ENCODE measurements around the gene TCTN3.
"Not testable (repeated sequence)": the region's sequence is repeated elsewhere in the genome, so short reads cannot be mapped to it uniquely, and the experiment has no call there.

The TCTN3 gene

DNA sequence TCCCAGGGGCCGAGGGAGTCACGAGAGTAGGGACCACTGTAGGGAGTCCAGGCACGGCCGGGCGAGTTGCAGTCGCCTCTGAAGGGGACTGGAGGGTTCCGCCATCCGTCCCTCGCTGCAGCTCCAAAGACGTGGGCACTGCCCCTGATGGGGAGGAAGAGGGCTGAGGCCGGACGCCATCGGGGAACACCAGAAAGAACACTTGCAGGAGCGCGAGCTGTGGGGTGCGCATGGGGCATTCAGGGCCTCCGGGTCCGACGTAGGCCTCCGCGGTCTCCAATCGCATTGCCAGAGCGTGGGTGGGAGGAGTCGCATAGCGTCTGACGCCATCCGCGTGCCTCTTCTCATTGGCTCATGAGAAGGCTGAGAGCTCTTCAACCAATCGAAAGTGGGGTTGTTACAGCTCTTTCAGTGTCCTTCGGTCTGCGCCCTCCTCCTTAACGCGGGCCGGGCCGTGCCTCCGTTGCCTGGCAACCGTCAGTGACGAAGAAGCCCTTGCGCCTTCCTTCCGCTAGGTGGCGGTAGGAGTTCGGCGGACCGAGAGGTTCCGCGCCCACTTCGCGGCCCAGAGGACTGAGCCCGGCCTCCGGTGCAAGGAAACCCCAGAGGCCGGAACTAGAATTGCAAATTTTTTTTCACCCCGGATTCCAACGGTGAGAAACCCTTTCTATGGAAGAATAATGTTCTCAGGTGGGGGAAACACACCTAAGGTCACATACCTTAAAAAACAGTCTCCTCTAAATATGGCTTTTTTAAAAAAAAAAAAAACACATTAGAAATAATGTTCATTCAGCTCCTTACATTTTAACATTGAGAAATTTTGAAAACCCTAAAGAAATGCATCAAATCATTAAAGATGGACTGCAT is at the start of gene TCTN3:
TSS of gene TCTN3 (minus strand) at position 260 of the 867 bp plus-strand sequence. CDS start at position 232, 28 bp downstream.
- peak; percentile 99 for DNase-seq (ENCODE audit: low spot score)

DNA sequence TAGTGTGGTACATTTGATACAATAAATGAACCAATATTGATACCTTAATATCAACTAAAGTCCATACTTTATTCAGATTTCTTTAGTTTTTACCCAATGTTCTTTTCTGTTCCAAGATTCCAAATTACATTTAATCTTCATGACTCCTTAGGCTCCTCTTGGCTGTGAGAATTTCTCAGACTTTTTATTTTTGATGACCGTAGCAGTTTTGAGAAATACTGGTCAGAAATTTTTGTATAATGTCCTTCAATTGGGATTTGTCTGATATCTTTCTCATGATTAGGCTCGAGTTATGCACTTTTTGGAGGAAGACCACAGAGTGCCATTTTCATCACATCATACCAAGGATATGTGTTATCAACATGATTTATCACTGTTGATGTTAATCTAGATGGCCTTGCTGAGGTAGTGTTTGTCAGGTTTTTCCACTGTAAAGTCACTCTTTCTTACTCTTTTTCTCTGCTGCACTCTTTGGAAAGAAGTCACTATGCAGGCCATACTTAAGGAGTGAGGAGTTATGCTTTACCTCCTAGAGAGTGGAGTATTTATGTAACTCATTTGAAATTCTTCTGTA is 49.3 kb upstream of the TCTN3 start:
- no peak for DNase-seq (ENCODE audit: low spot score)

- no peak for DNase-seq (ENCODE audit: low spot score)
Observed at GRCh38 chr10:95742485-95742884, 48.8 kb upstream of the TCTN3 start.

- no peak for DNase-seq (ENCODE audit: low spot score)
Observed at GRCh38 chr10:95741807-95742467, 48.2 kb upstream of the TCTN3 start.

DNA sequence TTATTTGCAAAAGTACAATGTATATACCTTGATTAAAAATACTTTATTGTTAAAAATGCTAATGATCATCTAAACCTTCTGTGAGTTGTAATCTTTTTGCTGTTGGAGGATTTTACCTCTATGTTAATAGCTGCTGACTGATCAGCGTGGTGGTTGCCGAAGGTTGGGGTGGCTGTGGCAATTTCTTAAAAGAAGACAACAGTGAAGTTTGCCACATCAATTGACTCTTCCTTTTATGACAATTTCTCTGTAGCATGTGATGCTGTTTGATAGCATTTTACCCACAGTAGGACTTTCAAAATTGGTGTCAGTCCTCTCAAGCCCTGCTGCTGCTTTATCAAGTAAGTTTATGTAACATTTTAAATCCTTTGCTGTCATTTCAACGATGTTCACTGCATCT is 45.3 kb upstream of the TCTN3 start:
- no peak for DNase-seq (ENCODE audit: low spot score)

DNA sequence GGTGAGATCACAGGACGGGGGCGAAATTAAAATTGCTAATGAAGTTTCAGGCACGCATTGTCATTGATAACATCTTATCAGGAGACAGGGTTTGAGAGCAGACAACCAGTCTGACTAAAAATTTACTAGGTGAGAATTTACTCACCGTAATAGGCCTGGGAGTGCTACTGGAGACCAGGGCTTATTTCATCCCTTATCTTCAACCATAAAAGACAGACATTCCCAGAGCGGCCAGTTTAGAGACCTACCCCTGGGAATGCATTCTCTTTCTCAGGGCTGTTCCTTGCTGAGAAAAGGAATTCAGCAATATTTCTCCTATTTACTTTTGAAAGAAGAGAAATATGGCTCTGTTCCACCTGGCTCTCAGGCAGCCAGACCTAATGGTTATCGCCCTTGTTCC is 39.2 kb upstream of the TCTN3 start:
- not testable (repeated sequence) for DNase-seq (ENCODE audit: low spot score)

GRCh38 chr10:95730233-95730632 is 36.5 kb upstream of the TCTN3 start:
- DNase-seq (ENCODE audit: low spot score): no peak

- no peak for DNase-seq (ENCODE audit: low spot score)
Observed at GRCh38 chr10:95729323-95730055, 35.8 kb upstream of the TCTN3 start.

DNA sequence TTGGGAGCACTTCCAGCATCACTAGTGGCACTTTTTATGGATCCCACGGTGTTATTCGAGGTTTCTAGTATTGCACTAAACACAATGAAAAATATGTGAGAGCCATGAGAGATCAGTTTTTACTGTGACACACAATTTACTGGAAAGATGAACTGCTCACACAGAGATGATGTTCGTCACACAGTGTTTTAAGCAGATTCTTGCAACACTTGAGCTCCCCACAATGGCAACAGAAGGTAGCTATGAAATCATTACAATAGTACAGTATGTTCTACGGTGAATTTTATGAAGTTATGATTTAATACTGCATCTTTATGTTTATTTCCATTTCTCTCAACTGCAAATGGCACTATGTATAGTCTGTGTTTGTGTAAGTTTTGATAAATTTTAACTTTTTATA is 34.8 kb upstream of the TCTN3 start:
- peak; percentile 7 for DNase-seq (ENCODE audit: low spot score)

- not testable (repeated sequence) for DNase-seq (ENCODE audit: low spot score)
Observed at GRCh38 chr10:95722496-95722895, 28.8 kb upstream of the TCTN3 start.

DNA sequence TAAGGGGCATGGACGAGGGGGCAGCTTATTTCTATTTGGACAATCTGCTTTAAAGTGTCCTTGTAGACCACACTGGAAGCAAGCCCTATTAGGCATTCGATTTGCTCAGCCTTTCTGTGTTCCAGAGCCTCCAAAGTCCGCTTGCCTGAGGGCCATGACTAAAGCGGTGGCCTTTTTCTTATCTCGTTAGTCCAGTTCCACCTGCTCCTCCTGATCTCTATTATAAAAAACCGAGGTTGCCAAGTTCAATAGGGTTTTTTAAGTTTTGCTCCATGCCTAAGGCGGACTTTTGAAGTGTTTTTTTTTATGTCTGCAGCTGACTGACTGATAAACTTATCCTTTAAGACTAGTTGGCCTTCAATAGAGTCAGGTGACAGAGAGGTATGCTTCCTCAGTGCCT is 27.0 kb upstream of the TCTN3 start:
- not testable (repeated sequence) for DNase-seq (ENCODE audit: low spot score)

GRCh38 chr10:95716866-95717265 is 23.1 kb upstream of the TCTN3 start:
- DNase-seq (ENCODE audit: low spot score): no peak

GRCh38 chr10:95716466-95716865 is 22.7 kb upstream of the TCTN3 start:
- DNase-seq (ENCODE audit: low spot score): no peak

- no peak for DNase-seq (ENCODE audit: low spot score)
Observed at GRCh38 chr10:95711492-95711891, 17.8 kb upstream of the TCTN3 start.

DNA sequence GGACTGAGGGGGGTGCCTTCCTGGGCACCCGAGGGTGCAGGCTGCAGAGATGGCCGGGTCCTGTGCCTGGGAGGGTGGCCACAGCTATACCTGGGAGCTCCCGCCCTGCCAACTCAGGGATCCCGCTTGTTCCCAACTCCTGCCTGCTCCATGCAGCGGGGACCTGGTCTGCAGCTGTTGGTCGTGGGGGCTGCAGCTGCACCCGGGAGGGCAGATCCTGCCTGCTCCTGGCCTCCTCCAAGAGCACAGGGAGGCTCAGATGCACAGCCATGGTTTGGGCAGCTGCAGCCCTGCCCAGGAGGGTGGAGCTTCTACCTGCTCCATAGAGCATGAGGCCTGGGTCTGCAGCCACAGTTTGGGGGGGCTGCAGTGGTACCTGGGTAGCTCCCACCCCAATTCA is 13.3 kb upstream of the TCTN3 start:
- no peak for DNase-seq (ENCODE audit: low spot score)

- DNase-seq (ENCODE audit: low spot score): no peak
Observed at GRCh38 chr10:95706573-95706972, 12.8 kb upstream of the TCTN3 start.

DNA sequence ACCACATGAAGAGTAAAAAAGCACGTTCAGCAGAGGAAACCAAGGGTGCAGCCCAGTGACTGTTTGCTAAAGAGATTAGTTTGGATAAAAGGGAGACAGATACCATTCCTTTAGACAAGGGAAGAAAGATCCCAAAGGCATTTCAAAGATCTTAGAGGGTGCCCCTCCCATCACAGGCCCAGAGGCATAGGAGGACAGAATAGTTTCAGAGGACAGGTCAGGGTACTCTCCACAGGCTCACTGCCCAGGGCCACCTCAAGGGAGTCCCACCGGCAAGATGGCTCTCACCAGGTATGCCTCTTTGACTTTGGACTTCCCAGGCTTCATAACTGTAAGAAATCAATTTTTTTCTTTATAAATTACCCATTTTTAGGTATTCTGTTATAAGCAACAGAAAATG is 4.7 kb upstream of the TCTN3 start:
- DNase-seq (ENCODE audit: low spot score): no peak

DNA sequence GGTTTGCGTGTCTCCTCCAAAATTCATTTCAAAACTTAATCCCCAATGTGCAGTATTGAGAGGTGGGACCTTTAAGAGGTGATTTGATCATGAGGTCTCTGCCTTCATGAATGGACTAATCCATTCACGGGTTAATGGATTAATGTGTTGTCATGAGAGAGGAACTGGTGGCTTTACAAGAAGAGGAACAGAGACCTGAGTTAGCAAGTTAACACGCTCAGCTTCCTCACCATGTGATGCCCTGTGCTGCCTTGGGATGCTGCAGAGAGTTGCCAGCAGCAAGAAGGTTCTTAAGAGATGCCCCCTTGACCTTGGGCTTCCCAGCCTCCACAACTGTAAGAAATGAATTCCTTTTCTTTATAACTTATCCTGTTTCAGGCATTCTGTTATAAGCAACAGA is 3.7 kb upstream of the TCTN3 start:
- DNase-seq (ENCODE audit: low spot score): no peak

GRCh38 chr10:95694665-95695064 is 938 bp upstream of the TCTN3 start:
- no peak for DNase-seq (ENCODE audit: low spot score)

GRCh38 chr10:95693071-95693667 is 558 bp downstream of the TCTN3 start:
- DNase-seq (ENCODE audit: low spot score): peak; percentile 8

GRCh38 chr10:95691281-95691680 is 2.4 kb downstream of the TCTN3 start:
- DNase-seq (ENCODE audit: low spot score): no peak

GRCh38 chr10:95688648-95689047 is 5.1 kb downstream of the TCTN3 start:
- DNase-seq (ENCODE audit: low spot score): no peak

Data from SW480 (cell line).